DND-41 (cell line): Measurements from ENCODE around the gene FOXP1.

Source experiments
- ATAC-seq: fragments of 200-7000 bp; cut with Tn5 transposase; 3 replicates; pipeline ENCODE4 v1.9.1; 2021; ENCODE audit warnings: low read depth; ENCODE audit not compliant: insufficient read depth
- DNase-seq: peaks from one replicate; pipeline ENCODE4 v3.0.0-alpha.2; 2020
- H2AFZ ChIP-seq: 2 replicates; pipeline ENCODE4 v1.6.0; 2012; ENCODE audit warnings: low read depth, low read length
- H3K27ac ChIP-seq: 2 replicates; pipeline ENCODE4 v1.5.1; 2012; ENCODE audit warnings: low read length, inconsistent platforms
- H3K27me3 ChIP-seq: fragments of 200-600 bp; sonication (generic); 2 replicates; pipeline ENCODE4 v1.6.0; 2012; ENCODE audit warnings: low read length, mild to moderate bottlenecking, inconsistent platforms; ENCODE audit not compliant: insufficient read depth, poor library complexity
- H3K36me3 ChIP-seq: 2 replicates; pipeline ENCODE4 v1.5.1; 2012; ENCODE audit warnings: low read length, inconsistent platforms; ENCODE audit not compliant: insufficient read depth
- H3K4me1 ChIP-seq: 2 replicates; pipeline ENCODE4 v1.5.1; 2012; ENCODE audit warnings: mild to moderate bottlenecking, low read length; ENCODE audit not compliant: insufficient read depth
- H3K4me2 ChIP-seq: 2 replicates; pipeline ENCODE4 v1.6.0; 2012; ENCODE audit warnings: mild to moderate bottlenecking, moderate library complexity, low read length, inconsistent platforms; ENCODE audit not compliant: insufficient read depth
- H3K4me3 ChIP-seq, 2 experiments: fragments of 200-600 bp in 1 of 2; shearing (Covaris generic) in 1 of 2; 2 replicates each; pipeline ENCODE4 v1.5.1; 2012 to 2016; ENCODE audit warnings: inconsistent platforms in 2 of 2, low read length in 2 of 2, mild to moderate bottlenecking in 2 of 2, low read depth in 1 of 2, moderate library complexity in 1 of 2
- H3K79me2 ChIP-seq: 2 replicates; pipeline ENCODE4 v1.6.0; 2012; ENCODE audit warnings: low read length, inconsistent platforms; ENCODE audit not compliant: insufficient read depth
- H3K9ac ChIP-seq: 2 replicates; pipeline ENCODE4 v1.6.0; 2012; ENCODE audit warnings: low read depth, mild to moderate bottlenecking, inconsistent platforms, low read length, moderate library complexity
- H3K9me3 ChIP-seq: 2 replicates; pipeline ENCODE4 v1.5.1; 2012; ENCODE audit warnings: low read length, moderate library complexity, mild to moderate bottlenecking, inconsistent platforms; ENCODE audit not compliant: insufficient read depth, severe bottlenecking
- H4K20me1 ChIP-seq: 2 replicates; pipeline ENCODE4 v1.6.0; 2012; ENCODE audit warnings: low read length; ENCODE audit not compliant: insufficient read depth
- CTCF ChIP-seq: IDR thresholded peaks from 2 replicates; pipeline ENCODE4 v1.5.1; 2012; ENCODE audit warnings: borderline replicate concordance, low read length, moderate library complexity, mild to moderate bottlenecking; ENCODE audit not compliant: poor library complexity, severe bottlenecking; ENCODE audit errors: extremely low read depth
- EZH2 ChIP-seq: IDR thresholded peaks from 3 replicates; pipeline ENCODE4 v1.6.1; 2012; ENCODE audit warnings: borderline replicate concordance, low read depth, mild to moderate bottlenecking, moderate library complexity, low read length, inconsistent platforms; ENCODE audit not compliant: severe bottlenecking

FOXP1 gene

GRCh38 chr3:71429597-71429988 lies 153.9 kb downstream of the FOXP1 start:
- H3K36me3 ChIP-seq: no peaks in the 10 kb centered on the region
- DNase-seq: no peak
- ATAC-seq: no peak
- H3K27ac ChIP-seq: peak overlapping the region; percentile 35; the same call in 1 of the 2 replicates
- H3K4me3 ChIP-seq: no peak overlapping the region
- H3K4me2 ChIP-seq: no peak overlapping the region
- H3K27me3 ChIP-seq: no peaks in the 10 kb centered on the region
- peaks cover 20% of the 10 kb centered on the region for H4K20me1 ChIP-seq
- no peak overlapping the region for H3K9ac ChIP-seq
- H2AFZ ChIP-seq: no peak overlapping the region
- H3K9me3 ChIP-seq: no peaks in the 10 kb centered on the region
- peaks cover 73% of the 10 kb centered on the region for H3K79me2 ChIP-seq
- H3K4me1 ChIP-seq: peaks cover 31% of the 10 kb centered on the region
- TF ChIP-seq CTCF (no peak), EZH2 (no peak)

GRCh38 chr3:71428841-71429596 lies 154.5 kb downstream of the FOXP1 start:
- no peaks in the 10 kb centered on the region for H3K9me3 ChIP-seq
- TF ChIP-seq EZH2 (no peak), CTCF (no peak)
- H3K27me3 ChIP-seq: no peaks in the 10 kb centered on the region
- H3K9ac ChIP-seq: no peak overlapping the region
- peaks cover 26% of the 10 kb centered on the region for H3K4me1 ChIP-seq
- no peaks in the 10 kb centered on the region for H3K36me3 ChIP-seq
- DNase-seq (no peak), ATAC-seq (no peak)
- H4K20me1 ChIP-seq: peaks cover 15% of the 10 kb centered on the region
- peaks cover 71% of the 10 kb centered on the region for H3K79me2 ChIP-seq
- no peak overlapping the region for H3K27ac ChIP-seq
- H3K4me2 ChIP-seq: no peak overlapping the region
- no peak overlapping the region for H3K4me3 ChIP-seq
- no peak overlapping the region for H2AFZ ChIP-seq

GRCh38 chr3:71425491-71426071 lies 157.9 kb downstream of the FOXP1 start:
- no peaks in the 10 kb centered on the region for H3K9me3 ChIP-seq
- no peak for TF ChIP-seq CTCF
- TF ChIP-seq EZH2: no peak
- no peaks in the 10 kb centered on the region for H3K36me3 ChIP-seq
- no peak overlapping the region for H3K4me3 ChIP-seq
- H4K20me1 ChIP-seq: peaks cover 21% of the 10 kb centered on the region
- no peak overlapping the region for H3K4me2 ChIP-seq
- H3K79me2 ChIP-seq: peaks cover 64% of the 10 kb centered on the region
- peak overlapping the region; percentile 13; the same call in 1 of the 2 replicates for H3K27ac ChIP-seq
- no peaks in the 10 kb centered on the region for H3K27me3 ChIP-seq
- no peak for DNase-seq
- peaks cover 6% of the 10 kb centered on the region for H3K4me1 ChIP-seq
- peak; percentile 70 for ATAC-seq
- H2AFZ ChIP-seq: no peak overlapping the region
- no peak overlapping the region for H3K9ac ChIP-seq
